ENCODE results near the gene SCUBE3. TPM values are rescaled to one million over a fixed set of nuclear protein-coding genes. Genes with fewer than 3 reads are reported as not detected.

The SCUBE3 gene
- total and polyA plus RNA-seq, 2 experiments from 2014 or later: 24.0 to 31.5 TPM

DNA sequence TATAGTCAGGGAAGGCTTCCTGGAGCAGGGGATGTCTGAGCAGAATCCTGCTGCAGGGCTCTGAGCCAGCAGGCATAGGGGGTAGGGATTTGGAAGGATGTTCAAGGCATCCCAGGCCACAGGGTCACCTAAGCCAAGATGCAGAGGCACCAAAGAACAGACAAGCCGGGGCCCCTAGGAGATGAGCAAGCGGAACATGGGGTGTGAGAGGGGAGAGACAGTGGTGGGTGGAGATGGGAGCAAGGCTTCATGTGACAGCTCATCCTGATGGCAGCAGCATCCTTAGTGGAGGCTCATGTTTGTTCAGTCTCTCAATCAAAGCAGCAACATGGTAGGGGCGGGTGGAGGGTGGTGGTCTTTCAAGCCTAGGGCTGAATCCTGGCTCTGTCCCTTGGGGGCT is 42.9 kb upstream of the SCUBE3 start:
- H3K36me3 ChIP-seq (ENCODE audit: low read depth): no peaks in the 10 kb centered on the region
- no peaks in the 10 kb centered on the region for H4K20me1 ChIP-seq (ENCODE audit: insufficient read depth)
- H3K9me2 ChIP-seq (ENCODE audit: insufficient read depth): no peaks in the 10 kb centered on the region
- H3K4me3 ChIP-seq: no peak overlapping the region
- peaks cover 18% of the 10 kb centered on the region for H3F3A ChIP-seq (ENCODE audit: insufficient read depth)
- peaks cover 34% of the 10 kb centered on the region for H3K4me1 ChIP-seq (ENCODE audit: insufficient read depth)
- in situ Hi-C loops (cut with MboI): no loop called here
- H3K27ac ChIP-seq: peak overlapping the region; percentile 57
- H3K4me2 ChIP-seq (ENCODE audit: unreplicated experiment): peak overlapping the region; percentile 42
- peak overlapping the region; percentile 16; the same call in 1 of the 2 replicates for H3K9ac ChIP-seq
- 47 to 51% methylated on average over 3 of the region's 3 CpGs for WGBS, 2 experiments (ENCODE audit: low coverage in 1 of 2, low lambda C conversion rate in 2 of 2, missing lambda C conversion rate in 2 of 2)
- no peak for DNase-seq
- no peak overlapping the region for H2AFZ ChIP-seq
- no peaks in the 10 kb centered on the region for H3K27me3 ChIP-seq (replicated peaks; ENCODE audit: insufficient read depth)
- TF ChIP-seq EZH2 (IDR thresholded peaks at IDR 0.05; ENCODE audit: insufficient read depth, poor library complexity, severe bottlenecking) (no peak), EZH2phosphoT487 (IDR thresholded peaks at IDR 0.05; ENCODE audit: insufficient read depth, low read depth) (no peak)
- H3K9me3 ChIP-seq (ENCODE audit: low read depth): no peaks in the 10 kb centered on the region
- no peaks in the 10 kb centered on the region for H3K79me2 ChIP-seq (ENCODE audit: insufficient read depth)

DNA sequence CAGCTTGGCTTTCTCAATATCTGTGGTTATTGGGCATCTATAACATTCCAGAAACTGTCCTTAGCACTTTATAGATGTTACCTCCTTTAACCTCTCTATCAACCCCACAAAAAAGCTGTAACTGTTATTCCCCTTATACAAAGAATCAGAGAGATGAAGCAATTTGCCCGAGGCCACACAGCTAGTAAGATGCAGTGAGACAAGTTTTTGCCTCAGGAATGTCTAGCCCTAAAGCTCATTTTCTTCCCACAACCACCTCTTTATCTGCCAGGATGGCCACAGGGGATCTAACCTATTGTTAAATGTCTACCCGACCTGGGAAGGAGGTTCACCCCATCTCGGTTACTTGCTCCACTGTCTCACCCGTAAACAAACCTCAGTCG is 40.7 kb upstream of the SCUBE3 start:
- no peak for TF ChIP-seq EZH2phosphoT487 (IDR thresholded peaks at IDR 0.05; ENCODE audit: insufficient read depth, low read depth)
- TF ChIP-seq EZH2 (IDR thresholded peaks at IDR 0.05; ENCODE audit: insufficient read depth, poor library complexity, severe bottlenecking): no peak
- Histone ChIP-seq H3K27me3 (replicated peaks; ENCODE audit: insufficient read depth) (no peaks in the 10 kb centered on the region), H3K4me3 (no peak overlapping the region), H3K9me2 (ENCODE audit: insufficient read depth) (no peaks in the 10 kb centered on the region), H3K4me1 (ENCODE audit: insufficient read depth) (peaks cover 53% of the 10 kb centered on the region), H3K27ac (peak overlapping the region; percentile 33), H3K36me3 (ENCODE audit: low read depth) (no peaks in the 10 kb centered on the region), H3K4me2 (ENCODE audit: unreplicated experiment) (no peak overlapping the region), H2AFZ (peak overlapping the region; percentile 10; the same call in 1 of the 2 replicates), H4K20me1 (ENCODE audit: insufficient read depth) (no peaks in the 10 kb centered on the region), H3K9ac (no peak overlapping the region), H3K79me2 (ENCODE audit: insufficient read depth) (no peaks in the 10 kb centered on the region), H3K9me3 (ENCODE audit: low read depth) (no peaks in the 10 kb centered on the region), H3F3A (ENCODE audit: insufficient read depth) (peaks cover 29% of the 10 kb centered on the region)
- WGBS, 2 experiments (ENCODE audit: low coverage in 1 of 2, low lambda C conversion rate in 2 of 2, missing lambda C conversion rate in 2 of 2): 77 to 93% methylated on average over 5 of the region's 5 CpGs
- in situ Hi-C loops (cut with MboI): no loop called here
- no peak for DNase-seq

DNA sequence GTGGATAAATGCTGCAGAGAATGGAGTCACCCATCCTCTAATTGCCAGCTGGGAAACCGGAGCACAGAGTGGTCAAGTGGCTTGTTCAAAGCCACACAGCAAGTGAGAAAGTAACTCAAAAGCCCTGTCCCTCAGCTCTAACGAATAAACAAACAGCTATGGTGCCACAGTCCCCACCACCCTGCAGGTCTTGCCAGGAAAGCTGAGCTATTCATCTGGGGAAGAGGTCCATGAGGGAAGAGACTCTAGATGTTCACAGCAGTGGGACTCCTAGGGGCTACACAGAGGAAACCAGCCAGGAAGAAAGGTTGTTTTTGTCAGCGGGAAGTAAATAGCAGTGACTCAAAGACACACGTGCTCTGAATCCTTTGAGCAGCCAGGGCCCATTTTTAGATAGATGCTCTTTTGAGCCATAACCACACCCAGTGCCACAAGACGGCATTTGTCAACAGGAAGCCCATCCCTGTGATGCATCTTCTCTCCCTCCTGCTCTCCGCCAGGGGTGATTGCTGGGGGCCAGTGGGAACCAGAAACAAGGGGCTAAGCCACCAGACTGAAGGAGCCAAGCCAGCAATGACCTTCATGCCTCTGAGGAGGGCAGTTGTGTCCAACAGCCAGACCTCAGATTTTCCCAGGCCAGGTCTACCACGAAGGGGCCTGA is 40.2 kb upstream of the SCUBE3 start:
- in situ Hi-C loops (cut with MboI): no loop called here
- Histone ChIP-seq H3K9me3 (ENCODE audit: low read depth) (no peaks in the 10 kb centered on the region), H3K9me2 (ENCODE audit: insufficient read depth) (no peaks in the 10 kb centered on the region), H3K27me3 (replicated peaks; ENCODE audit: insufficient read depth) (no peaks in the 10 kb centered on the region), H3K36me3 (ENCODE audit: low read depth) (no peaks in the 10 kb centered on the region), H3K4me2 (ENCODE audit: unreplicated experiment) (no peak overlapping the region), H3K79me2 (ENCODE audit: insufficient read depth) (no peaks in the 10 kb centered on the region), H3K4me1 (ENCODE audit: insufficient read depth) (peaks cover 58% of the 10 kb centered on the region), H3K27ac (peak overlapping the region; percentile 43), H3K4me3 (no peak overlapping the region), H2AFZ (peak overlapping the region; percentile 10; the same call in 1 of the 2 replicates), H3K9ac (no peak overlapping the region), H3F3A (ENCODE audit: insufficient read depth) (peaks cover 33% of the 10 kb centered on the region), H4K20me1 (ENCODE audit: insufficient read depth) (no peaks in the 10 kb centered on the region)
- peak; percentile 70 for DNase-seq
- WGBS, 2 experiments (ENCODE audit: low coverage in 1 of 2, low lambda C conversion rate in 2 of 2, missing lambda C conversion rate in 2 of 2): 49 to 53% methylated on average over 7 of the region's 7 CpGs
- no peak for TF ChIP-seq EZH2 (IDR thresholded peaks at IDR 0.05; ENCODE audit: insufficient read depth, poor library complexity, severe bottlenecking)

DNA sequence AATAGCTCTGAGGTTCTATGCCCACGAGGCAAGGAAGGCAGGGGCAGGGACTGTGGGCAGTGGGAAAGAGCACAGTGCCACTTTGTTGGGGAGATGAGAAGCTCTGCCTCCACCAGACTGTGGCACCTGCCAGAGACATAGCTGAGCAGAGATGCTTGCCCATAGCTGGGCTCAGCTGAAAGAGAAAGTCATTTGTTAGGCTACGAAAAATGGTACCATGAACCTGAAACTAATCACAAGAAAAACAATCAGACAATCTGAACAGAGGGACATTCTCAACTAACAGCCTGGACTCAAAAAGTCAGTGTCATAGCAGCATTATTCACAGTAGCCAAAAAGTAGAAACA is 39.7 kb upstream of the SCUBE3 start:
- no peaks in the 10 kb centered on the region for H3K36me3 ChIP-seq (ENCODE audit: low read depth)
- no peaks in the 10 kb centered on the region for H3K9me3 ChIP-seq (ENCODE audit: low read depth)
- WGBS, 2 experiments (ENCODE audit: low coverage in 1 of 2, low lambda C conversion rate in 2 of 2, missing lambda C conversion rate in 2 of 2): 90% methylated on average over 2 of the region's 2 CpGs
- no peak for DNase-seq
- peaks cover 63% of the 10 kb centered on the region for H3K4me1 ChIP-seq (ENCODE audit: insufficient read depth)
- H4K20me1 ChIP-seq (ENCODE audit: insufficient read depth): no peaks in the 10 kb centered on the region
- no peak for TF ChIP-seq EZH2 (IDR thresholded peaks at IDR 0.05; ENCODE audit: insufficient read depth, poor library complexity, severe bottlenecking)
- no peak for TF ChIP-seq EZH2phosphoT487 (IDR thresholded peaks at IDR 0.05; ENCODE audit: insufficient read depth, low read depth)
- H3K27me3 ChIP-seq (replicated peaks; ENCODE audit: insufficient read depth): no peaks in the 10 kb centered on the region
- no peak overlapping the region for H3K4me3 ChIP-seq
- H3K9ac ChIP-seq: no peak overlapping the region
- no peaks in the 10 kb centered on the region for H3K9me2 ChIP-seq (ENCODE audit: insufficient read depth)
- no peak overlapping the region; the same call in 1 of the 2 replicates for H2AFZ ChIP-seq
- H3K4me2 ChIP-seq (ENCODE audit: unreplicated experiment): no peak overlapping the region
- in situ Hi-C loops (cut with MboI): no loop called here
- H3K79me2 ChIP-seq (ENCODE audit: insufficient read depth): no peaks in the 10 kb centered on the region
- peak overlapping the region; percentile 43 for H3K27ac ChIP-seq
- peaks cover 33% of the 10 kb centered on the region for H3F3A ChIP-seq (ENCODE audit: insufficient read depth)

Data from GM23248 (cell line).